Measurements from ENCODE around the gene CD160.

DNA sequence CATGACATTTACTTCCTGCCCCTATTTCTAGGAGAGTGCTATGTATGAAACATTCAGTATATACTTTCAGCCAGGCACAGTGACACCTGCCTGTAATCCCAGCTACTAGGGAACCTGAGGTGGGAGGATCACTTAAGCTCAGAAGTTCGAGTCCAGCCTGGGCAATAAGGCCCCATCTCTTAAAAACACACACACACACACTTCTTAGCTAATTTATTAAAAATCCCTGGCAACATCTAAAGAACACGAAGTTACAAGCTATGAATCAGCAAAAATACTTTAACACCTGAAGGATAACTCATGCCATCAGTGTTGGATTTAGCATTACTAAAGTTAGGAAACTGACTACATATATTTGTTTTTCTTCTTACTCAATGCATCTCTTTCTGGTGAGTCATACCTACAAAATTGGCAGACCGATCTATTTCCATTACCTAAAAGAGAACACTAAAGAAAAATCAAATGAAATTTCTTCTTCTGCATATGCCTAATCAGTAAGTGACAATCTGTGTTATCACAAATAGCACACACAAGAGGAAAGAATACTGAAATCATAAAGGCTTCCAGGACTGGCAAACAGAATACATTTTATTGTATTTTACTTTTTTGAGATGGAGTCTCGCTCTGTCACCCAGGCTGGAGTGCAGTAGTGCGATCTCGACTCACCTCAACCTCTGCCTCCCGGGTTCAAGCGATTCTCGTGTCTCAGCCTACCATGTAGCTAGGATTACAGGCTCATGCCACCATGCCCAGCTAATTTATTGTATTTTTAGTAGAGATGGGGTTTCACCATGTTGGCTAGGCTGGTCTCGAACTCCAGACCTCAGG is 63.2 kb downstream of the CD160 start:
- TF ChIP-seq, protein P1, sequence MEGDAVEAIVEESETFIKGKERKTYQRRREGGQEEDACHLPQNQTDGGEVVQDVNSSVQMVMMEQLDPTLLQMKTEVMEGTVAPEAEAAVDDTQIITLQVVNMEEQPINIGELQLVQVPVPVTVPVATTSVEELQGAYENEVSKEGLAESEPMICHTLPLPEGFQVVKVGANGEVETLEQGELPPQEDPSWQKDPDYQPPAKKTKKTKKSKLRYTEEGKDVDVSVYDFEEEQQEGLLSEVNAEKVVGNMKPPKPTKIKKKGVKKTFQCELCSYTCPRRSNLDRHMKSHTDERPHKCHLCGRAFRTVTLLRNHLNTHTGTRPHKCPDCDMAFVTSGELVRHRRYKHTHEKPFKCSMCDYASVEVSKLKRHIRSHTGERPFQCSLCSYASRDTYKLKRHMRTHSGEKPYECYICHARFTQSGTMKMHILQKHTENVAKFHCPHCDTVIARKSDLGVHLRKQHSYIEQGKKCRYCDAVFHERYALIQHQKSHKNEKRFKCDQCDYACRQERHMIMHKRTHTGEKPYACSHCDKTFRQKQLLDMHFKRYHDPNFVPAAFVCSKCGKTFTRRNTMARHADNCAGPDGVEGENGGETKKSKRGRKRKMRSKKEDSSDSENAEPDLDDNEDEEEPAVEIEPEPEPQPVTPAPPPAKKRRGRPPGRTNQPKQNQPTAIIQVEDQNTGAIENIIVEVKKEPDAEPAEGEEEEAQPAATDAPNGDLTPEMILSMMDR (IDR thresholded peaks at IDR 0.05 in 8 of 11, conservative IDR thresholded peaks at IDR 0.05 in 3 of 11): no peak
- TF ChIP-seq POLR2A (IDR thresholded peaks at IDR 0.05): no peak
- no peak for TF ChIP-seq POLR2AphosphoS5 (IDR thresholded peaks at IDR 0.05)
